Measurements from ENCODE around the gene MEIS2.

DNA sequence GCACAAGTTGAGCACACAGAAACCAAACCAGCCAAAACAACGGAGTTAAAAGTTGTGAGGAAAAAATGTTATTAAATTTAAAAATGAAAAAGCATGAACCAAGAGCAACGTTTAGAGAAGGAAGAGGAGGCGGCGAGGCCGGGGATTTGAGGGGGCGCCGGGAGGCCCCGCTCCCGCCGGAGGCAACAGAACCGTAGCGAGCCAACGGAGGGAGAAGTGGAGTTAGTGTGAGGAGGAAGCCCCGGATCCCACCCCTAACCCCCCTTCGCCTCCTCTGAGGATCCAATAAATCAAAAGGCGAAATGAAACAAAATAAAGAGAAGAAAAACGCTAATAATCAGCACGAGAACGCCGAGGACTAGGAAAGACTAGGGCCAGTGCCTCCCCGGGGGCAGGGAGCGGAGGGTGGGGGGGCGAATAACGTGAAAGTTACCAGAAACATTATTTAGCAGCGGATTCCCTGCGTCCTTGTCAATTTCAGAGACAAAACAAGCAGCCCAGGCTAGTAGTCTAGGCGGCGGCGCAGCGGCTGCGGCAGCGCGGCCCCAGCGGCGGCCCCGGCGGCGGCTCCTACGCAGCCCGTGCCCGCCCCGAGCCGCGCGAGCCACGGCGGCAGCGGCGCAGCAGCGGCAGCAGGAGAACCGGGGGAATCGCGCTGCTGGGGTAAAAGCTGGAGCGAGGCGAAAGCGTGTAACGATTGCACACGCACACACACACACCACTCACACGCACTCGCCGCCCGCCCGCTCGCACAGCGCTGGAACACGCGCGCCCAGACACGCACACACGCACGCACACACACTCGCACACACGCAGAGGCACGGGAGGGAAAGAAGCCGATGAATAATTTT is 1.7 kb downstream of the MEIS2 start:
- TF ChIP-seq, protein P1, sequence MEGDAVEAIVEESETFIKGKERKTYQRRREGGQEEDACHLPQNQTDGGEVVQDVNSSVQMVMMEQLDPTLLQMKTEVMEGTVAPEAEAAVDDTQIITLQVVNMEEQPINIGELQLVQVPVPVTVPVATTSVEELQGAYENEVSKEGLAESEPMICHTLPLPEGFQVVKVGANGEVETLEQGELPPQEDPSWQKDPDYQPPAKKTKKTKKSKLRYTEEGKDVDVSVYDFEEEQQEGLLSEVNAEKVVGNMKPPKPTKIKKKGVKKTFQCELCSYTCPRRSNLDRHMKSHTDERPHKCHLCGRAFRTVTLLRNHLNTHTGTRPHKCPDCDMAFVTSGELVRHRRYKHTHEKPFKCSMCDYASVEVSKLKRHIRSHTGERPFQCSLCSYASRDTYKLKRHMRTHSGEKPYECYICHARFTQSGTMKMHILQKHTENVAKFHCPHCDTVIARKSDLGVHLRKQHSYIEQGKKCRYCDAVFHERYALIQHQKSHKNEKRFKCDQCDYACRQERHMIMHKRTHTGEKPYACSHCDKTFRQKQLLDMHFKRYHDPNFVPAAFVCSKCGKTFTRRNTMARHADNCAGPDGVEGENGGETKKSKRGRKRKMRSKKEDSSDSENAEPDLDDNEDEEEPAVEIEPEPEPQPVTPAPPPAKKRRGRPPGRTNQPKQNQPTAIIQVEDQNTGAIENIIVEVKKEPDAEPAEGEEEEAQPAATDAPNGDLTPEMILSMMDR (conservative IDR thresholded peaks at IDR 0.05; ENCODE audit: low read depth, low read length), result no peak
- no peak for TF ChIP-seq EZH2 (IDR thresholded peaks at IDR 0.05; ENCODE audit: borderline replicate concordance, low read depth, low read length, poor library complexity, severe bottlenecking)

All from A673 (cell line).